Measurements from ENCODE around the gene RAB24. TPM values are rescaled to one million over a fixed set of nuclear protein-coding genes. Genes with fewer than 3 reads are reported as not detected.

RAB24 gene
- polyA plus RNA-seq, 2 of the 4 experiments (the other 2 are of a cell fraction) = 31.2 to 33.7 TPM

- CTCF ChIA-PET = interaction anchor here (1.1 to 7.9 kb wide), 2 partner anchors 11 to 24 kb away, joined by 3 to 111 read pairs; no protein-coding TSS in a partner anchor
- H3K4me3 ChIP-seq = no peak overlapping the region
- H3K27ac ChIP-seq = no peak overlapping the region
- FAIRE-seq = no peak
- H3K4me2 ChIP-seq = no peak overlapping the region
- POLR2A ChIA-PET = no interaction called here
- 92% methylated on average over 6 of the region's 6 CpGs for WGBS (ENCODE audit: missing lambda C conversion rate)
- ATAC-seq = no peak
- peaks cover 37% of the 10 kb centered on the region for H3K4me1 ChIP-seq
- TF ChIP-seq EHF (CRISPR knock-in tag; IDR thresholded peaks at IDR 0.05) (no peak), FOXS1 (CRISPR knock-in tag; IDR thresholded peaks at IDR 0.05) (no peak)
- no peak for DNase-seq (ENCODE audit: low read depth in 1 of 2, low spot score in 1 of 2)
- H3K9me3 ChIP-seq = no peaks in the 10 kb centered on the region
Measured at GRCh38 chr5:177329883-177330282, 26.4 kb upstream of the RAB24 start.

DNA sequence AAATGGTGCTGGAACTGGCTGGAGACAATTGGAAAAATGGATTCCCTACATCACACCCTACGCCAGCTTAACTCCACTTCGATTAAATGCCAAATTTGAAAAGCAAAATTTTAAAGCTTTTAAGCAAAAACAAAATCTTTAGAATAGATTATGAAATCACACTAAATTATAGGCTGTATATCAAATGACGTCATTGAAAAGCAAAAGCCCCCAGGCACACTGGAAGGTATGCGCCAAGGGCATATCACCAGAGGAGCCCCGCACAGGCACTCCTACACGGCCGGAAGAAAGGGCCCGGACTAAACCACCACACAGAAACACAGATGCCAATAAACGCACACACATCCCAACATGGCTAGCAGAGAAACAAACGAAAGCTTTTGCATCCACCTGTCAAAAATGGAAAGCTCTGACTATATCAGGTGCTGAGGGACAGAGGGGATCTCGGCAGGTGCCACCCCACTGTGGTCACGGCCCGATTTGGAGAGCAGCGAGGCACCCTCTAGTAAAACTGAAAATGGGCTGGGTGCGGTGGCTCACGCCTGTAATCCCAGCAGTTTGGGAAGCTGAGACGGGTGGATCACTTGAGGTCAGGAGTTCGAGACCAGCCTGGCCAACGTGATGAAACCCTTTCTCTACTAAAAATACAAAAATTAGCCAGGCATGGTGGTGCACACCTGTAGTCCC is 25.2 kb upstream of the RAB24 start:
- CTCF ChIA-PET = interaction anchor here (1.2 to 3.4 kb wide), 7 partner anchors 8 to 172 kb away, joined by 3 to 21 read pairs (median 5); no protein-coding TSS in a partner anchor
- no peak overlapping the region for H3K4me3 ChIP-seq
- WGBS (ENCODE audit: missing lambda C conversion rate) = 87% methylated on average over 19 of the region's 19 CpGs

GRCh38 chr5:177327539-177328522 is 24.3 kb upstream of the RAB24 start:
- peak; percentile 28 to 57; a peak in 5 of 6 replicates for ATAC-seq
- Histone ChIP-seq H3K9me3 (no peaks in the 10 kb centered on the region), H3K4me2 (peak overlapping the region; percentile 58), H3K4me1 (peaks cover 43% of the 10 kb centered on the region), H3K4me3 (no peak overlapping the region), H3K27ac (peak overlapping the region; percentile 41 to 81)
- DNase-seq (ENCODE audit: low read depth in 1 of 2, low spot score in 1 of 2) = no peak
- no peak for FAIRE-seq
- ChIA-PET CTCF (interaction anchor here (0.7 to 3.4 kb wide), 13 partner anchors 8 to 323 kb away, joined by 3 to 21 read pairs (median 4); no protein-coding TSS in a partner anchor), POLR2A (no interaction called here)
- TF ChIP-seq TP53 (CRISPR knock-in tag; IDR thresholded peaks at IDR 0.05) (no peak), MAX (IDR thresholded peaks at IDR 0.05) (peak; percentile 30; the same call in 1 of the 2 replicates)
- 72% methylated on average over 18 of the region's 28 CpGs for WGBS (ENCODE audit: missing lambda C conversion rate)

More for the DNA sequence above, 25.2 kb upstream of the RAB24 start:
- ATAC-seq = no peak
- H3K27ac ChIP-seq = peak overlapping the region; percentile 41 to 81; a peak in 5 of 6 replicates
- no peak for DNase-seq (ENCODE audit: low read depth in 1 of 2, low spot score in 1 of 2)
- H3K4me1 ChIP-seq = peaks cover 43% of the 10 kb centered on the region
- no peak for FAIRE-seq
- H3K9me3 ChIP-seq = no peaks in the 10 kb centered on the region
- POLR2A ChIA-PET = no interaction called here
- TF ChIP-seq ESRRA (IDR thresholded peaks at IDR 0.05; ENCODE audit: borderline replicate concordance, low read length) (no peak), TFCP2L1 (CRISPR knock-in tag; IDR thresholded peaks at IDR 0.05) (no peak), SMC3 (IDR thresholded peaks at IDR 0.05) (no peak), CBX8 (IDR thresholded peaks at IDR 0.05) (no peak), MAFK (IDR thresholded peaks at IDR 0.05; ENCODE audit: partially characterized antibody) (no peak), GATA3 (IDR thresholded peaks at IDR 0.05; ENCODE audit: borderline replicate concordance) (no peak), FOXS1 (CRISPR knock-in tag; IDR thresholded peaks at IDR 0.05) (no peak), JUN (IDR thresholded peaks at IDR 0.05) (no peak), ELK1 (IDR thresholded peaks at IDR 0.05; ENCODE audit: low read depth, low read length) (no peak), ZSCAN20 (CRISPR knock-in tag; IDR thresholded peaks at IDR 0.05) (no peak), HEYL (CRISPR knock-in tag; IDR thresholded peaks at IDR 0.05) (no peak), NR3C1 (IDR thresholded peaks at IDR 0.05) (no peak), MAX (IDR thresholded peaks at IDR 0.05) (no peak), TP53 (CRISPR knock-in tag; IDR thresholded peaks at IDR 0.05) (no peak)
- TF ChIP-seq, protein P1, sequence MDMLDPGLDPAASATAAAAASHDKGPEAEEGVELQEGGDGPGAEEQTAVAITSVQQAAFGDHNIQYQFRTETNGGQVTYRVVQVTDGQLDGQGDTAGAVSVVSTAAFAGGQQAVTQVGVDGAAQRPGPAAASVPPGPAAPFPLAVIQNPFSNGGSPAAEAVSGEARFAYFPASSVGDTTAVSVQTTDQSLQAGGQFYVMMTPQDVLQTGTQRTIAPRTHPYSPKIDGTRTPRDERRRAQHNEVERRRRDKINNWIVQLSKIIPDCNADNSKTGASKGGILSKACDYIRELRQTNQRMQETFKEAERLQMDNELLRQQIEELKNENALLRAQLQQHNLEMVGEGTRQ (IDR thresholded peaks at IDR 0.05) = no peak
- TF ChIP-seq, protein P2, sequence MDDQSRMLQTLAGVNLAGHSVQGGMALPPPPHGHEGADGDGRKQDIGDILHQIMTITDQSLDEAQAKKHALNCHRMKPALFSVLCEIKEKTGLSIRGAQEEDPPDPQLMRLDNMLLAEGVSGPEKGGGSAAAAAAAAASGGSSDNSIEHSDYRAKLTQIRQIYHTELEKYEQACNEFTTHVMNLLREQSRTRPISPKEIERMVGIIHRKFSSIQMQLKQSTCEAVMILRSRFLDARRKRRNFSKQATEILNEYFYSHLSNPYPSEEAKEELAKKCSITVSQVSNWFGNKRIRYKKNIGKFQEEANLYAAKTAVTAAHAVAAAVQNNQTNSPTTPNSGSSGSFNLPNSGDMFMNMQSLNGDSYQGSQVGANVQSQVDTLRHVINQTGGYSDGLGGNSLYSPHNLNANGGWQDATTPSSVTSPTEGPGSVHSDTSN (IDR thresholded peaks at IDR 0.05) = no peak
- peak overlapping the region; percentile 58 for H3K4me2 ChIP-seq
